Stomach (tissue), 4 donors: ENCODE results near the gene PARK7.

Experiments used
- EP300 ChIP-seq: sonication (generic); formaldehyde crosslinking; IDR thresholded peaks from one replicate; pipeline ENCODE4 v1.6.1; 2017; ENCODE audit warnings: antibody characterized with exemption
- POLR2A ChIP-seq, 4 donors: fragments of 450-650 bp; IDR thresholded peaks; one replicate each; pipeline ENCODE4 v1.6.1; 2016; ENCODE audit warnings: antibody characterized with exemption in 4 of 4, control low read depth in 2 of 4, mild to moderate bottlenecking in 1 of 4, moderate library complexity in 1 of 4
- POLR2AphosphoS5 ChIP-seq, 3 donors: sonication (generic); formaldehyde crosslinking; IDR thresholded peaks; one replicate each; pipeline ENCODE4 v1.6.1; 2016; ENCODE audit warnings: antibody characterized with exemption in 3 of 3
- TF ChIP-seq, protein P1 (sequence below), 7 experiments: fragments of 450-650 bp in 4 of 7; fragments of 200-600 bp in 3 of 7; sonication (generic) in 3 of 7; IDR thresholded peaks; one replicate each; pipeline ENCODE4 v1.5.1; 2016 to 2019; ENCODE audit warnings: antibody characterized with exemption in 7 of 7, control low read depth in 2 of 7, mild to moderate bottlenecking in 1 of 7

DNA sequence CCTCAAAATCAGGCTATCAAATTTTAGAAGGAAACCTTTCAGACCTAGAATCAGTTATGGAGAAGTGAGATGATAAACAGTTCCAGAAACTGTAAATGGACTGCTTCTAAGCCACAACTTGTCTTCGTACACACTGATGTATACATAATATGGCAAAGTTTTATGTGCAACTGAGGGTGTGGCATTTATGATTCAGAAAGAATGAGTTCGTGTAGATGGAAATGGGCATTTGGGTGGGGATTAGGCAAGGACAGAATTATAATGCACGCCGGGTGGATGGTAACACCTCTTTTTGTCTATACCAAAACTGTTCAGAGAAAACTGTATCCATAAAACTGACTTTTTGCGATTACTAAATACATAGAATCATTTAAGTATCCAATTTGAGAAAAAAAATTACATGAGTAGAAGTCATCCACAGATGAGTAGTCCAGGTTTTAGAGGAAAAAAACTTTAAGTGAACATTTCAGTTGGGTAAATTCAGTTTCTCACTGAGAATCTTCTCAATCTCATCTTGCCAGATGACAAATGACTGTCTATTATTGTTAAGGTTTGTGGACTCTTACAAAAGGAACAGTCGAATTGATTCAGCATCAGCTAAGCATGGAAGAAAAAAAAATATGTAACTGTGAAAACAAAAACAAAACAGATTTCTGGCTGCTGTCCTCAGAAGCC is 42.1 kb downstream of the PARK7 start:
- TF ChIP-seq POLR2AphosphoS5 (IDR thresholded peaks at IDR 0.05) (no peak), POLR2A (IDR thresholded peaks at IDR 0.05) (no peak), EP300 (no peak)
- TF ChIP-seq, protein P1, sequence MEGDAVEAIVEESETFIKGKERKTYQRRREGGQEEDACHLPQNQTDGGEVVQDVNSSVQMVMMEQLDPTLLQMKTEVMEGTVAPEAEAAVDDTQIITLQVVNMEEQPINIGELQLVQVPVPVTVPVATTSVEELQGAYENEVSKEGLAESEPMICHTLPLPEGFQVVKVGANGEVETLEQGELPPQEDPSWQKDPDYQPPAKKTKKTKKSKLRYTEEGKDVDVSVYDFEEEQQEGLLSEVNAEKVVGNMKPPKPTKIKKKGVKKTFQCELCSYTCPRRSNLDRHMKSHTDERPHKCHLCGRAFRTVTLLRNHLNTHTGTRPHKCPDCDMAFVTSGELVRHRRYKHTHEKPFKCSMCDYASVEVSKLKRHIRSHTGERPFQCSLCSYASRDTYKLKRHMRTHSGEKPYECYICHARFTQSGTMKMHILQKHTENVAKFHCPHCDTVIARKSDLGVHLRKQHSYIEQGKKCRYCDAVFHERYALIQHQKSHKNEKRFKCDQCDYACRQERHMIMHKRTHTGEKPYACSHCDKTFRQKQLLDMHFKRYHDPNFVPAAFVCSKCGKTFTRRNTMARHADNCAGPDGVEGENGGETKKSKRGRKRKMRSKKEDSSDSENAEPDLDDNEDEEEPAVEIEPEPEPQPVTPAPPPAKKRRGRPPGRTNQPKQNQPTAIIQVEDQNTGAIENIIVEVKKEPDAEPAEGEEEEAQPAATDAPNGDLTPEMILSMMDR (IDR thresholded peaks at IDR 0.05), result no peak
